Transverse colon (tissue), 4 donors: ENCODE results near the gene LURAP1L. TPM values are rescaled to one million over a fixed set of nuclear protein-coding genes. Genes with fewer than 3 reads are reported as not detected.

Experiments used
- DNase-seq: peaks from one replicate; pipeline ENCODE4 v3.0.0-alpha.2; 2019
- H3K27ac ChIP-seq, 4 donors: fragments of 200-600 bp; sonication (generic); 2 replicates each; pipeline ENCODE4 v1.5.1; 2016 to 2018; ENCODE audit warnings: inconsistent platforms in 4 of 4
- H3K27me3 ChIP-seq: fragments of 200-600 bp; sonication (generic); 2 replicates; pipeline ENCODE4 v1.5.1; 2017; ENCODE audit warnings: inconsistent platforms
- H3K36me3 ChIP-seq, 4 donors: fragments of 200-600 bp; sonication (generic); 2 replicates each; pipeline ENCODE4 v1.5.1; 2017 to 2019; ENCODE audit warnings: inconsistent platforms in 4 of 4
- H3K4me1 ChIP-seq, 4 donors: fragments of 200-600 bp; sonication (generic); 2 replicates each; pipeline ENCODE4 v1.5.1; 2017 to 2020; ENCODE audit warnings: inconsistent platforms in 4 of 4
- H3K4me3 ChIP-seq, 4 donors: fragments of 200-600 bp; sonication (generic); 1 replicate in 1 of 4; 2 replicates in 3 of 4; pipeline versions ENCODE4 v1.5.1 to v1.6.1; 2017 to 2019; ENCODE audit warnings: inconsistent platforms in 4 of 4
- H3K9me3 ChIP-seq, 2 donors: fragments of 200-600 bp; sonication (generic); 2 replicates each; pipeline ENCODE4 v1.5.1; 2017 to 2019; ENCODE audit warnings: inconsistent platforms in 2 of 2
- CTCF ChIP-seq, 5 experiments: fragments of 200-600 bp in 3 of 5; fragments of 450-650 bp in 2 of 5; sonication (generic) in 3 of 5; IDR thresholded peaks; 1 replicate in 2 of 5; 2 replicates in 3 of 5; pipeline ENCODE4 v1.5.1; 2016 to 2017; ENCODE audit warnings: antibody characterized with exemption in 5 of 5, inconsistent platforms in 3 of 5, mild to moderate bottlenecking in 2 of 5, moderate library complexity in 1 of 5
- EP300 ChIP-seq: sonication (generic); formaldehyde crosslinking; IDR thresholded peaks from one replicate; pipeline ENCODE4 v1.6.1; 2017; ENCODE audit warnings: antibody characterized with exemption, low read depth
- POLR2A ChIP-seq: fragments of 450-650 bp; IDR thresholded peaks from one replicate; pipeline ENCODE4 v1.6.1; 2016; ENCODE audit warnings: antibody characterized with exemption, mild to moderate bottlenecking, moderate library complexity
- POLR2AphosphoS5 ChIP-seq, 3 donors: sonication (generic); formaldehyde crosslinking; IDR thresholded peaks; one replicate each; pipeline ENCODE4 v1.6.1; 2016; ENCODE audit warnings: antibody characterized with exemption in 3 of 3
- WGBS, 2 donors: methylation state at CpG; one replicate each; pipeline ENCODE4 v1.1.5; 2018; ENCODE audit warnings: low coverage in 1 of 2; 5-methylcytosine and 5-hydroxymethylcytosine counted together
- in situ Hi-C, 4 donors: fragments of 200-750 bp; cut with MboI; loops; one replicate each; pipeline versions ENCODE4 v1.15.0 to v1.15.1; 2017; ENCODE audit warnings: low sequenced_read_pairs in 3 of 4, low pct_ligation_motif_present in 1 of 4, low pct_unique_long_range_greater_than_20kb in 1 of 4
- intact Hi-C: fragments of 100-400 bp; cut with DNase I; formaldehyde crosslinking; loops from one replicate; pipeline ENCODE4 v1.15.1; 2023; ENCODE audit warnings: low total_unique reads
- total RNA-seq, 4 donors: library from RNA; depleted of rRNA; stranded (reverse); fragments of >200 nt; gene quantifications; one replicate each; pipeline ENCODE4 v1.1.0, GENCODE V29; 2016

The LURAP1L gene
- total RNA-seq, 4 donors from 2014 or later: 19.1 to 50.0 (median 34.5) TPM

DNA sequence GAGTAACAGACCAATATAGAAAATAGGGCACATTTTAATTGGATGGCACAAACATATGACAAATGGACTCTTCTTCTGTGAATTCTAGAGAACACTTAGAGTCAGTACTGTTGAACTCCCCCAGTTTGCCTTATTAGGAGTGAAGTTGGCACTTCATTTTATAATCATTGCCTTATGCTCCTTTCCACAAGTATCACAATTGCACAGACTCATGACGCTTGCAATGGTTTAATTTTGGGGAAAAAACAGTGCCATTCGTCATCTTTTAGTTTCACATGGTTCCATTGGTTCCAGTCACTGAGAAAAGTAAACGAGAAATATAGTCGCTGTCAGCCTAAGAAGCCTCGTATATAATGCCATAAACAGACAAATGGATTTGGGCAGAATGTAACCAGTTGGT is 71.2 kb downstream of the LURAP1L start:
- no peak for DNase-seq
- Histone ChIP-seq H3K4me3 (no peak overlapping the region), H3K36me3 (no peaks in the 10 kb centered on the region), H3K27me3 (no peaks in the 10 kb centered on the region), H3K27ac (no peak overlapping the region), H3K4me1 (peaks cover 0 to 10% (median 7%) of the 10 kb centered on the region in 4 donors), H3K9me3 (no peaks in the 10 kb centered on the region)
- in situ Hi-C loops: no loop called here
- TF ChIP-seq EP300: no peak
- no peak for TF ChIP-seq POLR2A
- no peak for TF ChIP-seq CTCF (IDR thresholded peaks at IDR 0.05)
- TF ChIP-seq POLR2AphosphoS5 (IDR thresholded peaks at IDR 0.05): no peak
- WGBS, 2 donors: 72 to 82% methylated on average over 5 of the region's 5 CpGs
- intact Hi-C loops: no loop called here

DNA sequence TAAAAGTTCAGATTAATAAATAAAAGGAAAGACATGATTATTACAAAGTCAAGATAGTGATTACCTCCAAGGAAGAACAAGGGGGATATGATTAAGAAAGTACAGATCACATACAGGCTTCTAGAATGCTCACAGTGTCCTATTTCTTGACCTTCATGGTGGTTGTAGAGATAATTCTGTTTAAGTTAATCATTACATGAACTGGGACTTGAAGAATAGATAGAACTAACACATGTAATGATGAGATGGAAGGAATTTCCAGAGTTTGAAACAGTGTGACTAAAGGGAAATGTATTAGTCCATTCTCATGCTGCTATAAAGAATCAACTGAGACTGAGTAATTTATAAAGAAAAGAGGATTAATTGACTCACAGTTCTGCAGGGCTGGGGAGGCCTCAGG is 72.7 kb downstream of the LURAP1L start:
- intact Hi-C loops (no loop called here), in situ Hi-C loops (no loop called here)
- H3K9me3 ChIP-seq: no peaks in the 10 kb centered on the region
- no peak overlapping the region for H3K27ac ChIP-seq
- DNase-seq: no peak
- no peak overlapping the region for H3K4me3 ChIP-seq
- H3K36me3 ChIP-seq: no peaks in the 10 kb centered on the region
- peaks cover 5 to 21% (median 12%) of the 10 kb centered on the region in 4 donors for H3K4me1 ChIP-seq
- TF ChIP-seq POLR2A (no peak), CTCF (IDR thresholded peaks at IDR 0.05) (no peak), POLR2AphosphoS5 (IDR thresholded peaks at IDR 0.05) (no peak), EP300 (no peak)
- no peaks in the 10 kb centered on the region for H3K27me3 ChIP-seq

GRCh38 chr9:12849486-12850003 is 74.7 kb downstream of the LURAP1L start:
- Histone ChIP-seq H3K4me1 (peaks cover 5 to 32% (median 17%) of the 10 kb centered on the region in 4 donors), H3K36me3 (no peaks in the 10 kb centered on the region), H3K4me3 (no peak overlapping the region), H3K27me3 (no peaks in the 10 kb centered on the region), H3K9me3 (no peaks in the 10 kb centered on the region), H3K27ac (no peak overlapping the region)
- no peak for TF ChIP-seq POLR2AphosphoS5 (IDR thresholded peaks at IDR 0.05)
- TF ChIP-seq EP300: no peak
- no peak for TF ChIP-seq CTCF (IDR thresholded peaks at IDR 0.05)
- TF ChIP-seq POLR2A: no peak
- DNase-seq: no peak
- in situ Hi-C loops (no loop called here), intact Hi-C loops (no loop called here)
- 49 to 50% methylated on average over 1 of the region's 1 CpG for WGBS, 2 donors

DNA sequence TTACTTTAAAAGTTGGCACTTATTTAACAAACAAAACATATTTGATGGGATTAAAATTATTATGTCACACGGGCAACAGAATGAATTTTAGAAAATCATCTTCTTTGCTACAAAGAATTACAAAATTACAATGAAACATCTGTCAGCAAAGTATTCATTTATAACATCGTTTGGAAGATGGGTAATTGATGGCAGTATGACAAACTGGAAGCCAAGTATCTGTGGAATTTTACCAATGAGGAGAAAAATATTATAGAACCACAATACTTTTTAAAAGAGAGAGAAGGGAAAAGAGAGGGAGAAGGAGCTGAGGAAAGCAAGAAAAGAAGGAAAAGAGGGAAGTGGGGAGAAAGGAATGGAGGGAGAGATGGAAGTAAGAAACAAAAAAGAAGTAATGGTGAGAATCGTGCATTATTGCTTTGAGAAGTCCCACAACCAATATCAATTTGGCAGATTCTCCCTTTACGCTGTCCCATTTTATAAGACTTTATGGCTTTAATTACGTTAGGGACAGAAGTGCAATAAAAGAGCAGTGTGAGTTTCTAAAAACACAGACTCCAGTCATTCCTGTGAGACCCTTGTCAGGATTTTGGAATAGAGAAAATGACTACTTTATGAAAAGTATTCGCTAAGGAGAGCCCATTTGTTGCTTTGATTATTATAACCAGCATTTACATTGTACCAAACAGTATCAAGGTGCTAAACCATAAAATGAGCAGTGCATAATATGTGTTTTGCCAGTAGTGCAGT is 76.7 kb downstream of the LURAP1L start:
- DNase-seq: no peak

More for the DNA sequence above, 76.7 kb downstream of the LURAP1L start:
- no peak overlapping the region for H3K27ac ChIP-seq
- peaks cover 5 to 37% (median 17%) of the 10 kb centered on the region in 4 donors for H3K4me1 ChIP-seq
- H3K4me3 ChIP-seq: no peak overlapping the region
- no peaks in the 10 kb centered on the region for H3K36me3 ChIP-seq
- no peaks in the 10 kb centered on the region for H3K9me3 ChIP-seq
- intact Hi-C loops: no loop called here
- H3K27me3 ChIP-seq: no peaks in the 10 kb centered on the region
- in situ Hi-C loops: no loop called here
- TF ChIP-seq POLR2A: no peak
- WGBS, 2 donors: 48 to 53% methylated on average over 6 of the region's 6 CpGs
